AG09309 (cell line): Measurements from ENCODE around the gene NKPD1.
A peak's percentile ranks its signal among the peaks of the same experiment; 100 is the strongest.

Source experiments
- DNase-seq: peaks from one replicate; pipeline ENCODE4 v3.0.0-alpha.2; 2010; ENCODE audit warnings: low read depth
- H3K4me3 ChIP-seq: 2 replicates; pipeline ENCODE4 v1.5.1; 2011; ENCODE audit warnings: mild to moderate bottlenecking, low read depth, low read length, moderate library complexity; ENCODE audit not compliant: control insufficient read depth
- TF ChIP-seq, protein P1 (sequence below): IDR thresholded peaks from 2 replicates; pipeline ENCODE4 v1.5.1; 2011; ENCODE audit warnings: mild to moderate bottlenecking, low read depth, low read length, inconsistent platforms; ENCODE audit not compliant: insufficient read depth, control insufficient read depth; ENCODE audit errors: missing control alignments

Gene NKPD1

GRCh38 chr19:45153339-45154063, 7.3 kb downstream of the NKPD1 start:
- TF ChIP-seq, protein P1, sequence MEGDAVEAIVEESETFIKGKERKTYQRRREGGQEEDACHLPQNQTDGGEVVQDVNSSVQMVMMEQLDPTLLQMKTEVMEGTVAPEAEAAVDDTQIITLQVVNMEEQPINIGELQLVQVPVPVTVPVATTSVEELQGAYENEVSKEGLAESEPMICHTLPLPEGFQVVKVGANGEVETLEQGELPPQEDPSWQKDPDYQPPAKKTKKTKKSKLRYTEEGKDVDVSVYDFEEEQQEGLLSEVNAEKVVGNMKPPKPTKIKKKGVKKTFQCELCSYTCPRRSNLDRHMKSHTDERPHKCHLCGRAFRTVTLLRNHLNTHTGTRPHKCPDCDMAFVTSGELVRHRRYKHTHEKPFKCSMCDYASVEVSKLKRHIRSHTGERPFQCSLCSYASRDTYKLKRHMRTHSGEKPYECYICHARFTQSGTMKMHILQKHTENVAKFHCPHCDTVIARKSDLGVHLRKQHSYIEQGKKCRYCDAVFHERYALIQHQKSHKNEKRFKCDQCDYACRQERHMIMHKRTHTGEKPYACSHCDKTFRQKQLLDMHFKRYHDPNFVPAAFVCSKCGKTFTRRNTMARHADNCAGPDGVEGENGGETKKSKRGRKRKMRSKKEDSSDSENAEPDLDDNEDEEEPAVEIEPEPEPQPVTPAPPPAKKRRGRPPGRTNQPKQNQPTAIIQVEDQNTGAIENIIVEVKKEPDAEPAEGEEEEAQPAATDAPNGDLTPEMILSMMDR = no peak
- no peak for DNase-seq
- no peak overlapping the region; the same call in 1 of the 2 replicates for H3K4me3 ChIP-seq

DNA sequence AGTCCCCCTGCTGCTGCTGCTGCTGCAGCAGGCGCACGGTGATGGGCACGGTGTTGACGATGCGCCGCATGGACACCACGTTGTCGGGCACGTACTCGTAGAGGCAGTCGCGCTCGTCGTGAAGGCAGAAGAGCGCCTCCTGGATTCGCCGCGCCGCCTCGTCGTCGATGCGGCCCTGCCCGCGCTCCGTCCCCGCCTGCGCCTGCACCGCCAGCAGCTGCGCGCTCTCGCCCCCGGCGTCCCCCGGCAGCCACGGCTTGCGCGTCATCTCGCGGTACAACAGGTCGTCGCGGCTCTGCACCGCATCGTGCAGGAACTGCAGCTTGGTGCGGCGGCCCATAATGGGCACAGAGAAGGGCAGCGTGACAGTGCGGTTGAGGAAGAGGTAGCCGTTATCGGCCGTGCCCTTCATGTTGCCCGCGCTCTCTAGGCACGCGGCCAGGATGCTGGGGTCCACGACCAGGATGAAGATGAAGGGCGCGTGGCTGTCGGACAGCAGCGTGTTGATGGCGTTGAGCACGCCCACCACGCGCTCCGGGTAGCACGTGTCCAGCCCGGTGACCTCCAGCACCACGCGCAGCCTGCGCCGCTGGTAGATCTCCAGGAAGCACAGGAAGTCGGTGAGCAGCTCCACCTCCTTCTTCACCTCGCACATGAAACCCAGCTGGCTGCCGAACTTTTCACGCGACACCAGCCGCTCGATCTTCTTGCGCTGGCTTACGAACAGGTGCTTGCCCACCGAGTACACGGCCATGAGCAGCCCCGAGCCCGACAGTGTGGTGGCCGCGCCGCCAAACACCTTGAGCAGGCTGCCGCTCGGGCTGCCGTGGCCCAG, 8.1 kb downstream of the NKPD1 start:
- no peak for DNase-seq
- H3K4me3 ChIP-seq = 0 out of 2 replicates have a peak overlapping the region, but pooled peaks have one; percentile 2
- TF ChIP-seq, protein P1 = no peak

- DNase-seq = no peak
- H3K4me3 ChIP-seq = no peak overlapping the region
- TF ChIP-seq, protein P1 = no peak
Measured at GRCh38 chr19:45151821-45152503, 8.8 kb downstream of the NKPD1 start.

DNA sequence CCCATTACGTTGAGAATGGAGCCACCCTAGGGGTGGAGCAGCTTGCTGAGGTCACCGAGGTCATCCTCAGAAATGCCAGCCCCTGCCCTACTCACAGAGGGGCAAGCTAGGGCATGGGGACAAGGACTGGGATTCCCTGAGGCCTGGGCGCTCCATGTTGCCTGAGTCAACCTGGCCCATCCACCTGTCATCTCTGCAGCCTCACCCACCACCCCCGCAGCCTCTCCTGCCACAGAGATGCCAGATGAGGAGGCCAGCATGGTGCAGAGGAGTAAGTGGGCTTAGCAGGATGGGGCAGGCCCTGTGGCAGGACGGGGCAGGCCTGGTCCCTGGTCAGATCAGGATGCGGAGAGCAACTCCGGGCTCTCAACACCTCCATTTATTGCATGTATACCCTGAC, 9.5 kb downstream of the NKPD1 start:
- H3K4me3 ChIP-seq = no peak overlapping the region
- TF ChIP-seq, protein P1 = no peak
- no peak for DNase-seq

- DNase-seq = no peak
- H3K4me3 ChIP-seq = no peak overlapping the region
- TF ChIP-seq, protein P1 = no peak
Measured at GRCh38 chr19:45150751-45151281, 10.0 kb downstream of the NKPD1 start.

- TF ChIP-seq, protein P1 = no peak
- DNase-seq = no peak
- no peak overlapping the region for H3K4me3 ChIP-seq
Measured at GRCh38 chr19:45150180-45150579, 10.6 kb downstream of the NKPD1 start.
